NCI-H1105 (cell line): Measurements from ENCODE around the gene ARFIP1.
A peak's percentile ranks its signal among the peaks of the same experiment; 100 is the strongest.

Experiments
- DNase-seq: peaks from one replicate; lab custom pipeline; 2025; lab: John Stamatoyannopoulos, UW

Gene ARFIP1

DNA sequence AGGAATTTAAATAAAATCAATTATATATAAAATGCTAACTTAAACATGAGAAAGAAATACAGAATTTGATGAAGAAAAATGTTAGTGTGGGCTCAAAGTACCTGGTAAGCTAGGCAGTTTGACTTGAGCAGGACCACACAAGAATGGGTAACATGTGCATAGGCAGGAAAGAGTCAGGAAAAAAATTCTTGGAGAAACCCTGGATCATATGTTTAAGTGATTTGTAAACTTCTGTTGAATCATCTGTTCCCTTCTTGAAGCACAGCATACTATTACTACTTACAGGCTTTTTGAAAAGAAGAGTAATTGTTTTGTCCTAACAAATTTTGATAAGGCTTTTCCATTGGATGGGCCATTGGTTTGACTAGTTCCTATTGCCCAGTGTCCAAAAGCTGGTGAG is 118.9 kb downstream of the ARFIP1 start:
- DNase-seq, result no peak

DNA sequence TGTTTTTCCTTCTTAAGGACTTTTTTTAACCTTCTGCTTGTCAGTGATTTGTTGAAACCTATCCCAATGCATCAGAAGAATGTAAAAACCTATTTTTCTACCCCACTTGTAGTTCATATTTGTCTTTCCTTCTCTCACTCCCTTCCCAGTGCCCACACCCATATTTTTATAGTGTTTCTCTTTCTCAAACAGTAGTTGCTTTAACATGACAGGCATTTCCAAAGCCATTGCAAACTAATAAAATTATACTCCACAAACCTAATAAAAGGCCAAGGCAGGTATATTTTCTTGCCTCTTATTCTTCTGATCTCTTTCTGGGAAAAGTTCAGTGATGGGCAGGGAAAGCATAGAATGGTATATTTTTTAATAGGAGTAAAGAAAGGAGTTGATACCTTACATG is 120.6 kb downstream of the ARFIP1 start:
- DNase-seq, result no peak

DNA sequence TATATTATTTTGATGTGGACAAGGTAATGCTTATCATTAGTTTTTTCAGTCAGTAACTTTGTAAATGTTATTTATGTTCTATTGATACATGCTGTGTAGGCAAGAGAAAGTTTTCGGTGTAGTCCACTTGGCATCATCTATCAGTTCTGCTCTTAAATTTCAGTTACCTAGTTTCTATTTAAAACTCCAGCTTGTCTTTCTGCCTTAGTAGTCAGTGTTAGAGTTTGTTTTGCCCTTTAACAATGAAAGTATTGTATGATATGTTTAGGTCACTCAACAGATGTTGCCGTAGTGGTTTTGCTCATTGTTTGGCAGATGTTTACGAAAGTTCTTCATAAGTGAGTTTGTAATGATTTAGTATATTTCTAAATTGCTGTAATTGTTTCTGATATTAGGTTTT is 121.5 kb downstream of the ARFIP1 start:
- no peak for DNase-seq

DNA sequence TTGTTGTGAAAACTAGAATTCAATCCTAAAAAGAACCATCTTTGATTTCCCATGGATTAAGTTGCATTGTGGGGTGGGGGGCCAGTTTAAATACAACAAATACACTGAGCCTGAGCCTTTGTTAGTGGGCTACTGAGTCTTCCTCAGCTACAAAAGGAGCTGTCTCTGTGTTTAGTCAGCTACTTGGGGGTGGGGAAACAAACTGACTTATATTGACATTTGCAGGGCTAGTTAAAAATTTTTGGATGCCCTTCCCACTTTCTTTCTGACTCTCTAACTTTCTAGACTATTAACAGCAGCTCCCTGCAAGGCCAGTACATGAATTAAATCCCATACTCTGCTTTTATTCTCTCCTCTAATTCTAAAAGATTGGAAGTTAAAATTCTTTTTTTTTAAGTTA is 123.9 kb downstream of the ARFIP1 start:
- DNase-seq, result no peak

DNA sequence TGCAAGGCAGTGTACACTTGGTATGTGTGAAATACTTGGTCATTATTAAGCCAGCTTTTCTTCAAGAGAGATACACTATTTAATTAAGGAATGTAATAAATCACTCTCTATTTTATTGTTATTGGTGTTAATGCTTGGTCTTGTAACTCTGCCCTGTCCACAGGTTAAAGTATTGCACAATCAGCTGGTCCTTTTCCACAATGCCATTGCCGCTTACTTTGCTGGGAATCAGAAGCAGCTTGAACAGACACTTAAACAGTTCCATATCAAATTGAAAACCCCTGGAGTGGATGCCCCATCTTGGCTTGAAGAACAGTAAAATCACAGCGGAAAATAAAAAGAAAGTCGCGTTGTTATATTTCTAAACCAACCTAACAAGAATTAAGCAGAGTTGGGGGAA is 130.1 kb downstream of the ARFIP1 start:
- no peak for DNase-seq

DNA sequence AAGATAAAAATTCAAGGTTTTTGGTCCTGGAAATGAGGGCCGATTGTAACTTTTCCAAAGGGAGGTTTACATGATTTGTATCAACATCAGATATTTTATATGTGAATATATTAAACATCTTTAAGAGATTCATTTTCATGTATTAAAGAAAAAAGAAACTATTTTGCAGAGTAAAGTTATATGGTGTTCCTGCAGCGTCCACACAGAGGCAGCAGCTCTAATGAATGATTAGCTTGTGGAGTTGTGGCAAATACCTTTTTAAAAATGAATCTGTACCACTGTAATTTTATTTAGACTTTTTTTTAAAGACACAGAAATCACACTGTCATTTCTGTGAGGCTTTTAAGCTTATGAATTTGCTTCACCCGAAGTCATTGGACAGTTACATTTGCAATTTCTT is 130.8 kb downstream of the ARFIP1 start:
- no peak for DNase-seq

DNA sequence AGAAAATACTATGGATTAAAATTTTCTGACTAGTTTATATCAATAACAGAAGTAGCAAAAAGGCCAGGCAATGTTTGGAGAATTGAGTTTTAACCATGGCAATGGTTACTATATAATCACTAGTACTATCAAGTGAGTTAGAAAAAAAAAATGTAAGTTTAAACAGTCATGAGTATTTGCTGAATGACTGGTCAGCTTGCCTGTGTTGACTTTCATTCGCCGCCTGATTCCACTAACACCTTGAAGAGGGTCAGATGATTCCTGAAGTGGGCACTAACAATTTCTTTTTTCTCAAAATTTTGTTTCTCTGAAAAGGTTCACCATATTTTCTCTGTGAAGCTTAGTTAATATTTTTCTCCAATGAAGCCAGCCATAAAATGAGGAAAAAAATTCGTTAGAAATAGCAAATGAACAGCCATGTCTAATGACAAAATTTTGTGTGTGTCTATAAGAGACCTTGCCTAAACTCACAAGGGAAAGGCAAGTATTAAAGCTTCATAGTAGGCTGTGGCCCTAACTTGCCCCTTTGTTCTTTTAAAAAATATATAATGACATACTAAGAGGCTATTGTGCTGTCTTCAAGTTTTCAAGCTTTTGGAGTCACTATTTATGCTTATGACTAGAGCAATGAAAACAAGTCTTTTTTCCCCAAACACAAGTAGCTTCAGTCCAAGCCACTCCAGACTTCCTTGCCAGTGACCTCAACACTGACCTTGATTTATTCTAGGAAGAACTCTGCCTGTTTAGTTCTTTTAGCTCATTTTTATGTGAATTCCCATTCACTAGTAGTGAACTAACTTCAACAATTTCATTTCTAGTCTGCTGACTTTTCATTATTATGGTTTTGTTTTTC is 138.0 kb downstream of the ARFIP1 start:
- DNase-seq, result no peak

DNA sequence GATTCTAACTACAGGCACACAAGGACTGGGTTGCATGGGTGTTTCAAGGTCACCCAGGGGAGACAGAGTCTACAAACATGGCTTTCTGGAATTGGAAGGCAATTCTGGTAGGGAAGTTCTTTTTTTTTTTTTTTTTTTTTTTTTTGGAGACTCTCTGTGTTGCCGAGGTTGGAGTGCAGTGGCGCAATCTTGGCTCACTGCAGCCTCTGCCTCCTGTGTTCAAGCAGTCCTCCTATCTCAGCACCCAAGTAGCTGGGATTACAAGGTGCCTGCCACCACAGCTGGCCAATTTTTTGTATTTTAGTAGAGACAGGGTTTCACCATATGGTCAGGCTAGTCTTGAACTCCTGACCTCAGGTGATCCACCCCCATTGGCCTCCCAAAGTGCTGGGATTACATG is 140.1 kb downstream of the ARFIP1 start:
- no peak for DNase-seq

DNA sequence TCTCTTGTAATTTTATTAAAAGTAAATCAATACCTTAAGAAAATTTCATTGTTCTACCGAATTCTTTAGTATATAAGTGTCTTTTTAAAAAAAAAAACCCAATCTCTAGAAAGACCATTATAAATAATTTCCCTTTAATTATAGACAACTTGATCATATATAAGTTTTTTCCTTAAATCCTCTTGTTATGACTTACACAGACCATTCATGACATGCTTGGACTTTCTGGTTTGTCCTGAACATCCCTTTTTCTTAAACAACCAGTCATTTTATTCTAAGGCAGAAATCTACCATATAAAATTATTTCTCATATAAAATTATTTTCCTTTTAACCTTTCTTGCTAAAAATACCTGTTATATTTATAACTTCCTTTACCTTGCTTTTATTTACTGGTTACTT is 141.0 kb downstream of the ARFIP1 start:
- no peak for DNase-seq

DNA sequence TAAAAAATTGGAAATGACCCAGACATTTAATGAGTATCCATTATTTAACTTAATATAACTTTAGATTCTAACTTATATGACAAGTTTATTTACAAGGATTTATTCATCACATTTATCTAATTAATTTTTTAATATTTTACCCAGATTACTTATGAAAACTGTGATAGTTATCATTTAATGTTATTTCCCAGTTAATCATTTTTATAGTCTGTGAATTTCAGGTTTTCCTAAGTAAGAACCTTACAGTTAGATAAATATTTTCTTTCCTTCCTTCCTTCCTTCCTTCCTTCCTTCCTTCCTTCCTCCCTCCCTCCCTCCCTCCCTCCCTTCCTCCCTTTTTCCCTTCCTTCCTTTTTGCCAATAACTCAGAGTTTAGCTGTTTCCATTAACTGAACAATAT is 141.5 kb downstream of the ARFIP1 start:
- DNase-seq, result no peak

DNA sequence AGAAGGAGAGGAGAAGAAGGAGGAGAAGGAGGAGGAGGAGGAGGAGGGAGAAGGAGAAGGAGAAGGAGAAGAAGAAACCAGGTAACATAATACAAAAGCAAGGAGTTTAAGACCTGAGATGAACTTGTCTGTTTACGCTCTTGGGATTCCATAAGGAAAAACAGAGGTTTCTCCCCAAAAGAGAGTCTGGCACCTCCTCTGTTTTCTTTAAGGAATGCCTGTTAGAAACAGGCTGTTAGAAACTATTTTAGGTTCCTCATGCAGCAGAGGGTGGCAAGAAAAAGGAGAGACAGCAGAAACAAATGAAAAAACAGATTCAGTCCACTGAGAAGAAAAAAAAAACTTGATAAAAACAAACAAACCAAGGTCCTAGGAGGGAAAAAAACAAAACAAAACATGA is 146.1 kb downstream of the ARFIP1 start:
- DNase-seq, result no peak

DNA sequence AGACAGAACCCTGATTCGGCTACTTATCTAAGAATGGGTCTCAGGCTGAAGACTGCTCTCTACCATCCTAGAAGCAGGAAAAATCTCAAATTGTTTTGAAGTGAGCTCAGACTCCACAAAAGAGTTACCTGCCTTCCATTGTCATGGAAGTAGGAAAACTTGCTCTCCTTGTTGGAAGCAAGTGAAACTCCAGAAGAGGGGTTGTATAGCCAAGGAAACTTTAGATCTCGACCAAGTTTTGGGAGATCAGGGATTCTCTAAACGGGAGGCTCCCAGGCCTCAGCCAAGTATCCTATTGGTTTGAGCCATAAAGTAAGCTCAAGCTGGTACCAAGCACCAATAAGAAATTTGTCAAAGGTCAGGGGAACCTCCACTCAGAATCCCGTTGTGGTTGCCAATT is 147.2 kb downstream of the ARFIP1 start:
- no peak for DNase-seq

DNA sequence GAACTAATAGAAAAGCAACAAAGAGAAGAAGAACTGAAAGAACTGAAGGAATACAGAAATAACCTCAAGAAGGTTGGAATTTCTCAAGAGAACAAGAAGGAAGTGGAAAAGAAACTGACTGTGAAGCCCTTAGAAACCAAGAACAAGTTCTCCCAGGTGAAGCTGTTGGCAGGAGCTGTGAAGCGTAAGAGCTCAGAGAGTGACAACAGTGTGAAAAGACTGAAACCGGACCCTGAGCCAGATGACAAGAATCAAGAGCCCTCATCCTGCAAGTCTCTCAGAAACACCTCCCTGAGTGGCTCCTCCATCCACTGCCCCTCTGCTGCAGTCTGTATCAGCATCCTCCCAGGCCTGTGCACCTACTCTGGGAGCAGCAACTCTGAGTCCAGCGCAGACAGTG is 148.0 kb downstream of the ARFIP1 start:
- DNase-seq, result no peak

DNA sequence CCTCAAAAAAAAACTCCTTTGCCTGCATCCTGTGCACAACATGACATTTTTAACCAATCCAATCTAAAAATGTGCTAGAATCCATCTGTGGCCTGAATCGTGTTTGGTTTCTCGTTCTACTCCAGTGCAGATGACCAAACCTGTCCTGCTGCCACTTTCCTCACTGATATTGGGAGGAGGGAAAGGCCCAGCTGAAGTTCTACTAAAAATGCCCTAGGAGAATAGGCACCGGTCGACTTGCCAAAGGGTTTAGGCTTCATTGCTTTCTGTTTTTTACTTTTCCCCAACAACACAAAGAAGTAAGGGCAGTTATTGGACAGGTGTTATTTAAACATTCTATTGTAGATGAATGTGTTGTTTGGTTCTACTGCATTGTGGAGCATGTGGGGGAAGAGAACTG is 148.5 kb downstream of the ARFIP1 start:
- no peak for DNase-seq

DNA sequence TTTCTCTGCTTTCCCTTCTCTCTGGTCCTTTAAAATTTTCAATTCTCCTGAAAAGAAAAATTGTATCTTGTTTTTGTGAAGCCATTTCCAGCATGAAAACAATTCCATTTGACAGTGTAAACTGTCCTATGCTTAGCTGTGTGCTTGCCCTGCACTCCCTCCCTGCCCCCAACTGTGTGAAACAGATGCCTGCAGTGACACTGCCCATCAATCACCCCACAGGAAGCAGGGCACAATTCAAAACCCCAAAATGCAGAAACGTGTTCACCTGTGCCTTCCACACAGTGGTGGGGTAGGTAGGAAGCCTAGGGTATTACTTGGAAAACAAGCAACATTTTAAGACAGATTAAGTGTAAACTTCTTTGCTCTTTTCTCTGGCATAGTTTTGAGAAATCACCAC is 150.1 kb downstream of the ARFIP1 start:
- DNase-seq, result no peak

DNA sequence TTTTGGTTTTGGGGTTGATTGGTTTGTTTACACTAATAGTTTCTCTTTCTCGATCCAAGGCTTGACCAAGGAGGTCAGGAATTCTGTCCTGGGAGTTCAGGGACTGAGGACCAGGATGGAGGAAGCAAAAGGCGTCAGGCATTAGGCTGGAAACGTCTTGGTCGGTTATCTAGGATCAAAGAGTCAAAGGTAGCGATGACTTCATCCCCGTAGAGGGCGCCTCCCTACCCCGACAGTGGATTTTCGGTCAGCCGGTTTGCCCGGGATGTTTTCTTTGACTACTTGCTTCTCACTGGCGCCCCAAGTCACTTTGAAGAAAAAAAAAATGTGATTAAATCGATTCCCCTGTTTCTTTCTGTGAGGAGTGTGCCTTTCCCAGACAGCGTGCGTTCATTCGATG is 155.4 kb downstream of the ARFIP1 start:
- no peak for DNase-seq

DNA sequence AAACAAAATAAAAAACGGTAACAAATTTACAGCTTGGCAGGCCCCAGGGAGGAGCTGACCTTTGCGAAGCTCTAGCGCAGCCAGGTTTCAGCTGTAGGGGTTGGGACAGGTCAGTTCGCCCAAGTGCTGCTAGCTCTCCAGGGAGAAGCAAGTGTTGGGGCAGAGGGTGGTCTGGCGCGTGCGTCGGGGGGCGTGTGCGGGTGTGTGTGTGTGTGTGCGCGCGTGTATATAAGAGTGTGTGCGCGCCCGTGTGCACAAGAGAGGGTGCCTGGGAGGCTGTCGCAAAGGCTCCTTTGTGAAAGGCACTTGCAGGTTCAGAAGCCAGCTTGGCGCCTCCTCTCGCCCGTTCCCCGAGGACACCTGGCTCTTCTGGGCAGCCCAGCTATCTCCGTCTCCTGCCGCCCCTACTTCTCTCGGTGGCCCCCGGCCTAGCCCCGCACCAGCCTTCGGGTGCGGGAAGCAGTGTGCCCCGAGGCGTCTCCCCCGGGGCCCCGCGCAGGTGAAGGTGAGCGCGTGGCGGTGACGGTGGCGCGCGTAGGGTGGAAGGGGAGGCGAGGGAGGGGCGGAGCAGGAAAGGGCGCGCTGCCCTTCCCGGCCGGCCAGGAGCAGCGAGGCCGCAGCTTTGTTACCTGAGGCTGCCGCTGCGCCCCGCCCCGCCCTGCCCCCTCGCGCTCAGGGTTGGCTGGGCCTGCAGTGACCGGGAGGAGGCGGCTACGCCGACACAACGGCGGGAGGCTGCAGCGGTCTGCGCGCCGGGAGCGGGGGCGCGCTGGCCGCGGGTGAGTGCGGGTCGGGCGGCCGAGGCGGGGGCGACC is 156.1 kb downstream of the ARFIP1 start, which contains the start of gene FHDC1:
FHDC1 (plus strand) TSS at position 693 of the 815 bp plus-strand sequence. CDS start 6,735 bp downstream, outside the sequence.
- DNase-seq, result peak; percentile 57

DNA sequence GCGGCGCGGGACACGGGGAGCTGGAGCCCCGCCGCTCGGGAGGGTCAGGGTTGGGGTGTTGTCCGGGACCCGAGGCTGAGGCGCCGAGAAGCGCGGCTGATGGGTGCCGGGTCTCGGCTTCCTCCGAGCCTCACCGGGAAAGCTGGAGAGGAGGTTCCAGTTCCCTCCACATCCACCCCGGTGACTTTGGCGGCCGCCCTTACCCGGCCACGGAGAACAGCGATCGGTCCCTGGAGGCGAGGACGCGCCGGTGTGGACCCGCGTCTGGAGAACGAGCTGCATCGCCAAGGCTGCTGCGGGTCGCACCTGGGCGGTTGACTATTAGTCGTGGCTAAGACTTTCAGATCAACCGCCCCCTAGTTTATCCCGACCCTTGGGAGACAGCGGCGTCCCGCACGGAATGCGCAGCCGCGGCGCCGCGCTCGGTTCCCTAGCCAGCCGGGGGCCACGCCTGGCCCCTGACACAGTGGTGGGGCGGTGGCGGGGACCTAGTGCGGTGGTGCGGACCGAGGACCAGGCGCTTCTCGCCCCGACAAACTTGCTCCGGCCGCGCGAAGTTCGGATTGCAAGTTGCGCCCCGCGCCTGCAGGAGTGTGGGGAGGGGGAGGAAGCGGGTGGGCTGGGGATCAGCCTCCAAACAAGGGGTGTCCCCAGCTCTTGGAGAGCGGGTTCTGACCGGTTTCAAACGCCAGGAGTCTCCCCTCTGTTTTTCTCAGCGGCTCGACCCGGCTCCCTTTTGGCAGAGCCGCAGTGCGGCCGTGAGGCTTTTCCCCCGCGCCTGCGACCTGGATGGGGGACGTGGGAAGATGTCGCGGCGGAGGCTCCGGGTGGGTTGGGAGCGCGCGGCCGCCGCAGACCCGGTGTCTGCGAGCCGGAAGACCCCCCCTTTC is 156.9 kb downstream of the ARFIP1 start:
- DNase-seq, result no peak

DNA sequence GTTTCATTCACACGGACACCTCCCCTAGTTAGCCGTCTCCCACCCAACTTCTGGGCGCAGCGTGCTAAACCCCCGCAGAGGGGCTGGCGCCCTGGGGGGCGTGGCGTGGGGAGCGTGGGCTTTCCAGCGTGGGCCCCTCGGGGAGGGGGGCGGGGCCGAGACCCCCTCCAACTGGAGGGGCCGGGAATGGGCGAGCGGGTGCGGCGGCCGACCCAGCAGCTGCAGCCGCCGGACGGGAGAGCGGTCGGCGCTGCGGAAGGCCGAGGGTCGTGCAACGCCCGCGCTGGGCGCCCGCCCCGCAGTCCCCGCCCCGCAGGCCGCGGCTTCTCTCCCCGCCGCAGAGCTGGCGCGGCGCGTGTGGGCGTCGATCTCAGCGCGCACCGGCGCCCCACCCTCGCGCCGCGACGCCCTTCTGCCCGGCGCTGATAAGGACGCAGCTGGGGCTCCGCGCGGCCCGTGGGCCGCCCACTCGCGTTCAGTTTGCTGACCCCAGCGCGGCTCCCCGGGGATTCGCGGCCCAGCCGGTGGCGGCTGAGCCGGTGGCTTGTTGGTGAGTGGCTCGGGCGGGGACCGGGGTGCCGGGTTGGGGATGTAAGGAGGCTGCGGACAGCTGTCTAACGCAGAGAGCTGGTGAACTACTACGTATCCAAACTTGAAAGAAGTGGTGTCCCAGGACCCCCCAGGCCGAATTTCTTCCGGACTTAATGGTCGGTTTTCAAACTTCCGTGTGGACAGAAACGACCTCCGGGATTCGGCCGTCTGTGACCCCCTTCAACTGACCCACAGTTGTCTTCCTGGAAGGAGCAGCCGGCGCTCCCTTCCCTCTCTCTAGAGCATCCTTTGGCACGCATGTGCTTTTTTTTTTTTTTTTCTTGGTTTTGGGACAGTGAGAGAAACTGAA is 157.8 kb downstream of the ARFIP1 start:
- no peak for DNase-seq

DNA sequence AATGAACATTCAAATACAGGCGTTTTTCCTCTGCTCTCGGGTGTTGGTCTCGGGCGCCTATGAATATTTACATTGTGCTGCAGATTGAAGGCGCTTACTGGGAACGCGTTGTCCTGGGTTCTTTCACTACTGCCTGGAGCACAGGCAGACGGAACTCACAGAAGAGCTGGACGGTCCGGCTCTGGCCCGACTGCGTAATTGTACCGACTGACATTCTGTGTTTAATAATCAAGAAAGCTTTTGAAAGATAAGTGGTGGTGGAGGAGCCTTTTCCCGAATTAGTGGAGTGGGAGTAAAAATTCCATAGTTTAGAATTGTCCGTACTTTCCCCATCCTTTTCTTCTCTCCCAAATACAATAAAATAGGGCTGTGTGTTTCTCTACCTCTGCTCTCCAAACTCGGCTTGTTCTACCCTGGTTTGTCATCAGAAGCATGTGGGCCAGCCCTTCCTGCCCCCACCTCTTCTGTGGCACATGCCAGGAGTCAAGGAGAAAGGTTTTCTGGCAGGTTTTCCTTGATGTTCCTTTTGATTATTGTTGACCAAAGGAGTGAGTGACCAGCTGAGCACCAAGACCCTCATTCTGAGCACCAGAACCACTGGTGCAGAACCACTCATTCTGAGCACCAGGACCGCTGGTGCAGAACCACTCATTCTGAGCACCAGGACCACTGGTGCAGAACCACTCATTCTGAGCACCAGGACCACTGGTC is 158.6 kb downstream of the ARFIP1 start:
- DNase-seq, result no peak

DNA sequence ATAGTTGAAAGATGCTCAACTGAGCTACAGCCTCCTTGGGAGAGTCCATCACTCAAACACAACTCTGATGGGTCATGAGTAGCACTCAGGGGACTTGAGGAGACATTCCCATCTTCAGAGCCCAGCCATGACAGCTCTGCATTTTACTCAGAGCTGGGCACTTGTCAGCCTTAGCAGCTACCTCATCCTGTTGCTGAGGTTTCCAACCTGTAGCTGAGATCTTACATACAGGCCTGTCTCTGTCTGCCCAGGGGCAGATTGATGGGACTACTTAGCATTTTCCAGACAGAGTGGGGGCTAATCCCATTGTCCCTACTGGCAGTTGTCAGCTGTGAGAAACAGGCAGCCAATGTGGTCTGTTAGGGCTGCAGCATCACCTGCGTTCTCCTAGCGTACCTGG is 159.9 kb downstream of the ARFIP1 start:
- no peak for DNase-seq
